GM12878 (cell line): ENCODE results near the gene RBBP5. TPM values are rescaled to one million over a fixed set of nuclear protein-coding genes. Genes with fewer than 3 reads are reported as not detected.

Source experiments
- ATAC-seq: fragments of 200-7000 bp; cut with Tn5 transposase; 3 replicates; pipeline ENCODE4 v1.9.1; 2020; ENCODE audit warnings: mild to moderate bottlenecking, moderate library complexity
- BruUV-seq: library from RNA; stranded (reverse); fragments of 400-500 nt; replicated peaks from 2 replicates; lab custom pipeline; 2021; lab: Mats Ljungman, UMichigan
- CTCF ChIA-PET: fragments of 300-600 bp; sonication (Branson Sonifier 250); formaldehyde crosslinking; extraction: SDS; loops from one replicate; lab custom pipeline; 2021; ENCODE audit warnings: inconsistent platforms; lab: Yijun Ruan, JAX
- POLR2A ChIA-PET: fragments of 350-600 bp; formaldehyde crosslinking; extraction: SDS; loops from one replicate; lab custom pipeline; 2021; ENCODE audit warnings: inconsistent platforms; lab: Charles Lee
- RAD21 ChIA-PET: fragments of 300-600 bp; sonication (Branson Sonifier 250); formaldehyde crosslinking; loops from one replicate; lab custom pipeline; 2023; ENCODE audit warnings: antibody characterized with exemption; ENCODE audit not compliant: unreplicated experiment; lab: Charles Lee
- SMC1A ChIA-PET: fragments of 300-600 bp; sonication (Branson Sonifier 250); formaldehyde crosslinking; loops from one replicate; lab custom pipeline; 2023; ENCODE audit not compliant: unreplicated experiment, uncharacterized antibody; lab: Charles Lee
- DNase-seq: peaks from one replicate; pipeline ENCODE4 v3.0.0-alpha.2; 2011; ENCODE audit warnings: low read depth, low spot score
- FAIRE-seq: peaks from 3 replicates; lab custom pipeline; 2011; peaks lifted over from hg19 to GRCh38; lab: Jason Lieb, UNC
- H2AFZ ChIP-seq: 2 replicates; pipeline ENCODE4 v1.6.0; 2011; ENCODE audit warnings: low read depth, low read length, control low read depth; ENCODE audit not compliant: control insufficient read depth
- H3K27ac ChIP-seq: 2 replicates; pipeline ENCODE4 v1.5.1; 2011; ENCODE audit warnings: control low read depth; ENCODE audit not compliant: control insufficient read depth, insufficient read depth
- H3K27me3 ChIP-seq, 2 experiments: replicated peaks in 1 of 2; 2 replicates each; pipeline versions ENCODE4 v1.6.0 to v1.6.1; 2011; ENCODE audit warnings: low read length in 1 of 2; ENCODE audit not compliant: control insufficient read depth in 2 of 2, insufficient read depth in 2 of 2
- H3K36me3 ChIP-seq, 2 experiments: 2 replicates each; pipeline ENCODE4 v1.5.1; 2011; ENCODE audit warnings: low read length in 1 of 2; ENCODE audit not compliant: control insufficient read depth in 2 of 2, insufficient read depth in 2 of 2
- H3K4me1 ChIP-seq: 2 replicates; pipeline ENCODE4 v1.6.1; 2011; ENCODE audit warnings: mild to moderate bottlenecking, low read length, moderate library complexity, mixed read lengths; ENCODE audit not compliant: control insufficient read depth, insufficient read depth
- H3K4me2 ChIP-seq: 2 replicates; pipeline ENCODE4 v1.6.0; 2011; ENCODE audit warnings: control low read depth; ENCODE audit not compliant: control insufficient read depth, insufficient read depth
- H3K4me3 ChIP-seq: fragments of 200-600 bp; sonication (generic); 2 replicates; pipeline ENCODE4 v1.5.1; 2016
- H3K79me2 ChIP-seq: 2 replicates; pipeline ENCODE4 v1.6.0; 2011; ENCODE audit warnings: low read length; ENCODE audit not compliant: control insufficient read depth, insufficient read depth
- H3K9ac ChIP-seq: 2 replicates; pipeline ENCODE4 v1.8.0; 2011; ENCODE audit warnings: low read length, control low read depth, mixed read lengths; ENCODE audit not compliant: control insufficient read depth, insufficient read depth
- H3K9me3 ChIP-seq: replicated peaks from 3 replicates; pipeline ENCODE4 v1.5.1; 2011; ENCODE audit warnings: mild to moderate bottlenecking, low read length; ENCODE audit not compliant: control insufficient read depth, insufficient read depth
- H4K20me1 ChIP-seq: 2 replicates; pipeline ENCODE4 v1.6.0; 2011; ENCODE audit not compliant: control insufficient read depth, insufficient read depth
- BCL11A ChIP-seq: IDR thresholded peaks from 2 replicates; pipeline ENCODE4 v1.6.1; 2011; ENCODE audit warnings: low read depth, low read length
- HDAC6 ChIP-seq: fragments of 200-600 bp; sonication (generic); IDR thresholded peaks from one replicate; pipeline ENCODE4 v1.8.0; 2017; ENCODE audit warnings: antibody characterized with exemption; ENCODE audit not compliant: unreplicated experiment
- IRF4 ChIP-seq: IDR thresholded peaks from 2 replicates; pipeline ENCODE4 v1.6.1; 2011; ENCODE audit warnings: low read depth, low read length
- MTA2 ChIP-seq: fragments of 450-650 bp; IDR thresholded peaks from 2 replicates; pipeline ENCODE4 v1.6.1; 2016; ENCODE audit warnings: low read depth, mild to moderate bottlenecking, moderate library complexity
- RAD51 ChIP-seq: fragments of 450-650 bp; IDR thresholded peaks from 2 replicates; pipeline ENCODE4 v1.6.1; 2016; ENCODE audit warnings: moderate library complexity, mild to moderate bottlenecking, inconsistent platforms
- RUNX3 ChIP-seq: IDR thresholded peaks from 2 replicates; pipeline ENCODE4 v1.6.1; 2012; ENCODE audit warnings: low read length, inconsistent platforms
- SPI1 ChIP-seq: IDR thresholded peaks from 2 replicates; pipeline ENCODE4 v1.6.1; 2011; ENCODE audit warnings: low read depth, mild to moderate bottlenecking, low read length, moderate library complexity, borderline replicate concordance; ENCODE audit not compliant: insufficient read depth
- SUZ12 ChIP-seq: fragments of 200-600 bp; sonication (generic); IDR thresholded peaks from one replicate; pipeline ENCODE4 v1.6.1; 2018; ENCODE audit warnings: antibody characterized with exemption, mild to moderate bottlenecking; ENCODE audit not compliant: unreplicated experiment
- in situ Hi-C: fragments of 300-500 bp; cut with MboI; formaldehyde crosslinking; loops from 9 replicates; pipeline ENCODE4 v1.14.3; 2018; ENCODE audit warnings: mixed read lengths
- intact Hi-C: fragments of 100-400 bp; cut with micrococcal nuclease; formaldehyde crosslinking; loops from one replicate; pipeline ENCODE4 v1.14.2; 2022; ENCODE audit not compliant: unreplicated experiment
- polyA plus RNA-seq, 11 experiments: library from polyadenylated mRNA; depleted of rRNA in 4 of 11; unstranded in 6 of 11; stranded (reverse) in 5 of 11; fragments of >200 nt; fragmentation: Nextera tagmentation in 4 of 11; fragmentation: Illumina TruSeq in 1 of 11; extraction: Ambion mirVana in 4 of 11; extraction: Trizol in 1 of 11; gene quantifications; 1 replicate in 1 of 11; 2 replicates in 10 of 11; pipeline versions ENCODE4 v1.2.1 to v1.2.3, GENCODE V29; 2011 to 2016; ENCODE audit warnings: inconsistent platforms in 2 of 11, missing spikeins in 2 of 11, low read depth in 1 of 11
- total RNA-seq, 4 experiments: library from RNA; depleted of rRNA in 3 of 4; stranded (reverse); fragments of >200 nt in 3 of 4; fragmentation: Illumina TruSeq in 1 of 4; extraction: Trizol in 1 of 4; gene quantifications; 2 replicates each; pipeline versions ENCODE4 v1.2.1 to v1.2.3, GENCODE V29; 2013 to 2021

The RBBP5 gene
- total and polyA plus RNA-seq, 10 of the 15 experiments (the other 5 are each of a cell fraction or from before 2014, with no cell fraction given) = 10.0 to 20.6 (median 14.8) TPM

GRCh38 chr1:205111354-205111753 is 10.4 kb downstream of the RBBP5 start:
- H3K4me3 ChIP-seq = no peak overlapping the region
- intact Hi-C loops (no loop called here), in situ Hi-C loops (no loop called here)
- H4K20me1 ChIP-seq = no peaks in the 10 kb centered on the region
- no peaks in the 10 kb centered on the region for H3K9me3 ChIP-seq
- H3K9ac ChIP-seq = no peak overlapping the region
- FAIRE-seq = no peak
- no peak overlapping the region for H3K27ac ChIP-seq
- no peaks in the 10 kb centered on the region; the same call in 1 of the 2 replicates for H3K79me2 ChIP-seq
- TF ChIP-seq RAD51 (peak; percentile 11; the same call in 1 of the 2 replicates), RUNX3 (peak; percentile 14; the same call in 1 of the 2 replicates), IRF4 (no peak), BCL11A (peak; percentile 30; the same call in 1 of the 2 replicates), HDAC6 (no peak), SPI1 (peak; percentile 53; the same call in 1 of the 2 replicates), SUZ12 (no peak), MTA2 (peak; percentile 95)
- ChIA-PET CTCF (interaction anchor here (1.1 kb wide), 1 partner anchor 29 kb away, joined by 6 read pairs; no protein-coding TSS in a partner anchor), RAD21 (interaction anchor here (1.7 kb wide), 1 partner anchor 49 kb away, joined by 5 read pairs; no protein-coding TSS in a partner anchor), SMC1A (interaction anchor here (0.8 kb wide), 1 partner anchor 142 kb away, joined by 3 read pairs; no protein-coding TSS in a partner anchor), POLR2A (interaction anchor here (1.0 kb wide), 1 partner anchor 10 kb away, joined by 4 read pairs; the partner anchor contains the start of gene RBBP5)
- DNase-seq = no peak
- peak; percentile 32 for ATAC-seq
- H3K36me3 ChIP-seq = peaks cover 2 to 8% of the 10 kb centered on the region in 2 experiments; a peak in 3 of 4 replicates
- no peaks in the 10 kb centered on the region for H3K27me3 ChIP-seq
- no peak overlapping the region for H2AFZ ChIP-seq
- no peaks in the 10 kb centered on the region for H3K4me1 ChIP-seq
- H3K4me2 ChIP-seq = no peak overlapping the region
- no TSS peak for BruUV-seq
